Cardiac septum (tissue), 1 donor: Measurements from ENCODE around the gene CALCR. TPM values are rescaled to one million over a fixed set of nuclear protein-coding genes. Genes with fewer than 3 reads are reported as not detected.
"Not testable (repeated sequence)": the region's sequence is repeated elsewhere in the genome, so short reads cannot be mapped to it uniquely, and the experiment has no call there.

Source experiments
- DNase-seq: peaks from one replicate; pipeline ENCODE4 v3.0.0-alpha.2; 2020; ENCODE audit warnings: low spot score
- intact Hi-C: fragments of 100-400 bp; cut with DNase I; formaldehyde crosslinking; loops from one replicate; pipeline ENCODE4 v1.14.0; 2022
- total RNA-seq: library from RNA; stranded (reverse); fragmentation: NEBNext Ultra II Directional; extraction: Animal tissue kit (Norgen Biotek cat#: 25700); gene quantifications from one replicate; pipeline ENCODE4 v1.2.1, GENCODE V29; 2021
- donor health status: DM: no; HTN: no; CAD: no.

The CALCR gene
- total RNA-seq, 1 donor from 2014 or later, result not detected

- no peak for DNase-seq
- intact Hi-C loops, result no loop called here
These were observed 10.9 kb downstream of the CALCR start for GRCh38 chr7:93563584-93563983.

- intact Hi-C loops, result no loop called here
These were observed 11.6 kb downstream of the CALCR start for GRCh38 chr7:93562936-93563335.

GRCh38 chr7:93562106-93562505 lies 12.4 kb downstream of the CALCR start:
- intact Hi-C loops, result no loop called here
- no peak for DNase-seq

More at GRCh38 chr7:93562936-93563335, 11.6 kb downstream of the CALCR start:
- no peak for DNase-seq

- DNase-seq, result no peak
- intact Hi-C loops, result no loop called here
These were observed 14.7 kb downstream of the CALCR start for GRCh38 chr7:93559639-93560491.

- intact Hi-C loops, result no loop called here
- DNase-seq, result no peak
These were observed 15.6 kb downstream of the CALCR start for GRCh38 chr7:93558705-93559614.

- intact Hi-C loops, result loop anchor here (5.0 kb wide), 1 partner anchor 305 kb away; no protein-coding TSS in a partner anchor
- DNase-seq, result no peak
These were observed 22.6 kb downstream of the CALCR start for GRCh38 chr7:93551931-93552330.

- no peak for DNase-seq
- intact Hi-C loops, result loop anchor here (5.0 kb wide), 1 partner anchor 304 kb away; no protein-coding TSS in a partner anchor
These were observed 23.2 kb downstream of the CALCR start for GRCh38 chr7:93551063-93551895.

GRCh38 chr7:93547716-93548115 lies 26.8 kb downstream of the CALCR start:
- intact Hi-C loops, result no loop called here
- no peak for DNase-seq

- intact Hi-C loops, result no loop called here
- no peak for DNase-seq
These were observed 29.8 kb downstream of the CALCR start for GRCh38 chr7:93544691-93545090.

GRCh38 chr7:93538061-93538460 lies 36.5 kb downstream of the CALCR start:
- no peak for DNase-seq
- intact Hi-C loops, result no loop called here

- intact Hi-C loops, result no loop called here
- DNase-seq, result no peak
These were observed 38.9 kb downstream of the CALCR start for GRCh38 chr7:93535616-93536015.

GRCh38 chr7:93530701-93531100 lies 43.8 kb downstream of the CALCR start:
- DNase-seq, result no peak
- intact Hi-C loops, result no loop called here

- intact Hi-C loops, result no loop called here
- DNase-seq, result no peak
These were observed 57.7 kb downstream of the CALCR start for GRCh38 chr7:93516834-93517233.

- DNase-seq, result no peak
- intact Hi-C loops, result no loop called here
These were observed 59.4 kb downstream of the CALCR start for GRCh38 chr7:93515144-93515543.

- intact Hi-C loops, result no loop called here
- DNase-seq, result no peak
These were observed 65.2 kb downstream of the CALCR start for GRCh38 chr7:93509303-93509702.

- no peak for DNase-seq
- intact Hi-C loops, result no loop called here
These were observed 71.4 kb downstream of the CALCR start for GRCh38 chr7:93503088-93503487.

GRCh38 chr7:93491860-93492259 lies 82.7 kb downstream of the CALCR start:
- intact Hi-C loops, DNase-seq: not testable (repeated sequence)

- DNase-seq, result no peak
- intact Hi-C loops, result no loop called here
These were observed 97.8 kb downstream of the CALCR start for GRCh38 chr7:93476491-93477344.

GRCh38 chr7:93475811-93476210 lies 98.7 kb downstream of the CALCR start:
- no peak for DNase-seq
- intact Hi-C loops, result no loop called here
